Activated CD8-positive, alpha-beta memory T cell treated with anti-CD3 and anti-CD28 coated beads, Interleukin-2, amount 10 ng/mL, durations not matched to agents 7 days and 5 days (primary cell): ENCODE measurements around the gene MEPE. TPM values are rescaled to one million over a fixed set of nuclear protein-coding genes. Genes with fewer than 3 reads are reported as not detected.

Experiments used
- ATAC-seq: fragments of 150-1000 bp; cut with Tn5 transposase; one replicate; pipeline ENCODE4 v1.10.0; 2021; ENCODE audit warnings: moderate library complexity
- CTCF ChIA-PET: fragments of 350-600 bp; sonication (Branson Sonifier 250); formaldehyde crosslinking; loops from one replicate; lab custom pipeline; 2021; ENCODE audit warnings: antibody characterized with exemption; lab: Charles Lee
- DNase-seq: peaks from one replicate; pipeline ENCODE4 v3.0.0-alpha.2; 2020
- H3K27ac Mint-ChIP-seq: one replicate; pipeline ENCODE4 v1.8.0; 2021; ENCODE audit warnings: mild to moderate bottlenecking, mixed read lengths
- H3K27me3 Mint-ChIP-seq: one replicate; pipeline ENCODE4 v1.8.0; 2021; ENCODE audit warnings: mixed read lengths
- H3K36me3 Mint-ChIP-seq: one replicate; pipeline ENCODE4 v1.8.0; 2021; ENCODE audit warnings: mild to moderate bottlenecking, mixed read lengths
- H3K4me1 Mint-ChIP-seq: one replicate; pipeline ENCODE4 v1.8.0; 2021; ENCODE audit warnings: mixed read lengths
- H3K4me3 Mint-ChIP-seq: one replicate; pipeline ENCODE4 v1.8.0; 2021; ENCODE audit warnings: mild to moderate bottlenecking, moderate library complexity, mixed read lengths
- H3K9me3 Mint-ChIP-seq: one replicate; pipeline ENCODE4 v1.8.0; 2022; ENCODE audit warnings: low read depth, mixed read lengths
- total RNA-seq, 2 experiments: library from RNA; stranded (reverse); gene quantifications; one replicate each; pipeline ENCODE4 v1.2.3, GENCODE V29; 2021

MEPE gene, protein sequence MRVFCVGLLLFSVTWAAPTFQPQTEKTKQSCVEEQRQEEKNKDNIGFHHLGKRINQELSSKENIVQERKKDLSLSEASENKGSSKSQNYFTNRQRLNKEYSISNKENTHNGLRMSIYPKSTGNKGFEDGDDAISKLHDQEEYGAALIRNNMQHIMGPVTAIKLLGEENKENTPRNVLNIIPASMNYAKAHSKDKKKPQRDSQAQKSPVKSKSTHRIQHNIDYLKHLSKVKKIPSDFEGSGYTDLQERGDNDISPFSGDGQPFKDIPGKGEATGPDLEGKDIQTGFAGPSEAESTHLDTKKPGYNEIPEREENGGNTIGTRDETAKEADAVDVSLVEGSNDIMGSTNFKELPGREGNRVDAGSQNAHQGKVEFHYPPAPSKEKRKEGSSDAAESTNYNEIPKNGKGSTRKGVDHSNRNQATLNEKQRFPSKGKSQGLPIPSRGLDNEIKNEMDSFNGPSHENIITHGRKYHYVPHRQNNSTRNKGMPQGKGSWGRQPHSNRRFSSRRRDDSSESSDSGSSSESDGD
- total RNA-seq = not detected

- CTCF ChIA-PET = no interaction called here
- H3K4me1 Mint-ChIP-seq = no peaks in the 10 kb centered on the region
- peaks cover 27% of the 10 kb centered on the region for H3K27me3 Mint-ChIP-seq
- H3K27ac Mint-ChIP-seq = no peak within 1 kb of the TSS
- H3K4me3 Mint-ChIP-seq = no peak within 1 kb of the TSS
- ATAC-seq = no peak
- no peak for DNase-seq
- H3K36me3 Mint-ChIP-seq = no peaks in the 10 kb centered on the region
- no peaks in the 10 kb centered on the region for H3K9me3 Mint-ChIP-seq
Measured at GRCh38 chr4:87832669-87833068, at the start of gene MEPE. TSS of gene MEPE (plus strand) at chr4:87832969. CDS start at chr4:87834715, 1,746 bp downstream.

DNA sequence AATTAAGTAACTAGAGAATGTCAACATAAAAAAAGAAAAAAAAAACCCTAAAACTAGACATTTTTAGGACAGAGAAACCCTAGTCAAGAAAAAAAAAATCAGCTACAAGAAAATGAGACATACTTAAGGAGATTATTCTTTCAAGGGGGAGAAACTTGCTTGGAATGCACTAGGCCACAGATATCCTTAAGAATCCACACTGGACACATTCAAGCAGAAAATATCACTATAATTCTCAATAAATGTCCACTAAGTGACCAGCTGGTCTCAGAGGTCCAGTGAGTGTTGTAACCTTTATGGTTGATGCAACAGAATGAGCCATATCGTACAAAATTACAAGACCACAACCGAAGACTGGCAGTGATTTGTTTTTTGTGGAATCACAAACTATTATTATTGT lies 49.0 kb upstream of the MEPE start:
- ATAC-seq = no peak
- H3K36me3 Mint-ChIP-seq = no peaks in the 10 kb centered on the region
- no peaks in the 10 kb centered on the region for H3K4me1 Mint-ChIP-seq
- H3K9me3 Mint-ChIP-seq = no peaks in the 10 kb centered on the region
- no peak for DNase-seq
- H3K4me3 Mint-ChIP-seq = no peak overlapping the region
- peaks cover 3% of the 10 kb centered on the region for H3K27me3 Mint-ChIP-seq
- no peak overlapping the region for H3K27ac Mint-ChIP-seq
- CTCF ChIA-PET = no interaction called here

DNA sequence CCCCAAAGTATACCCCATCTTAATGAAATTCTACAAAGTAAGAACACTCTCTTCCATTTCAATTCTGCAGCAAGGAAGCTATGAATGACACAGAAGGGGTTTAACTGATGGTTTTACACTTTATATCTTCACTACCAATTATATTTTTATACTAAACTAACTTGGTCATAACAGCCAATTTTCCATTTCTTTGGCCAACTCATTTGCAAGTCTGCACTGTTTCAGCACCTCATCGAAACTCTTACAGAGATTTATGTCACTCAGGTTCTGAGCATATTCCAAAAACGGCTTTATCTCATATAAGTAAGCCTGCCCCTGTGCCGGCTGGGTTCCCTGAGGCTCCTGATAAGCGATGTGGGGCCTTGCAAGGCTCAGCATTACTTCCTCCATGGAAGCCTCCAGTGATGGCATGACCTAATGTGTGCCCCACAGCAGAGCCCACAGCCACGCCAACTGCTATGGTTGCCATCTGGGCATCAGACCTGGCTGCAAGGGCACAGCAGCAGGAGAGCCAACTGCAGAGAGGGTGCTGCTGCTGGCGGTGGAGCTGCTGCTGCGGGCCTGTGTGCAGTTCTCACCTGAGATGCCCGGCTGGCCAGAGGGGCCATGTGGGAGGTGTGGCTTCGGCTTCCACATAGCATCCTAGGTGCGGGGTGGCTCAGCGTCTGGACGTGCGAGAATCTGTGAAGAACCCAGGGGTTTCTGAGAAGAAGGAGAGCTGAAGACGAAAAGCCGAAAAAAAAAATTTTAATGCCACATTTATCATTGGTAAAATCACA lies 46.8 kb upstream of the MEPE start:
- CTCF ChIA-PET = no interaction called here

DNA sequence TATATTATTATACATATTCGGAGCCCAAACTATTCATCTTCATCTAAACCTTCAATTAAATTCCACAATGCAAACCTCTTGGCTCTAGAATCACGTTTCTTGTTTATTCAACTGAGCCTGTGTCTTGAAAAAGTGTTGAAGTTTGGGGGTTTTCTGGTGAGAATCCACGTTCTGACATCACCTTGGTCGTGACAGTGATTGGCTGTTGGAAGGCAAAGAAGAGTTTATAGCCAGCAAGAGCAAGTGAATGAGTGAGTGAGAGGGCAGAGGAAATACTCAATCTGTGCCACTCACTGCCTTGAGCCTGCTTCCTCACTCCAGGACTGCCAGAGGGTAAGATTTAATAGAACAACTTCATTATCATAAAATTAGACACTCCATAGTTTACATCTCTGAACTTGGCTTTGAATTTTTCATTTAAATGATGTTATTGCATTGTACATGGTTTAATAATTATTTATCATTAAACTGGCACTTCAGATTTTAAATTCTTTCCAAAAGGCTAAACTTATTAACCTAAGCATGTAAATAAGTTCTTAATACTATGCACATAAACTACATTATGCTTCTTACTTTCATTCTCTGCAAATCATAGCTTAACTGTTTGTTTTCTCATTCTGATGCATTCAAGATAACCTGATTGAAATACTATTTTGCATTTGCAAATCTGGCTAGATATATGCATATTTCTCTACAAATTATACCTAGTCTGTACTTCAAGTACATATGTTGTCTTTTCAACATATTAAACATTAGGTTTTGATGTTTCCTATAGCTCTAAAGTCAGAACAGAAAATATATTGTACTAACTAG lies 33.3 kb upstream of the MEPE start, which contains the start of gene IBSP:
TSS of gene IBSP (plus strand) at position 254 of the 813 bp plus-strand sequence. CDS start 2,808 bp downstream, outside the sequence.
- H3K4me1 Mint-ChIP-seq = no peaks in the 10 kb centered on the region
- H3K36me3 Mint-ChIP-seq = no peaks in the 10 kb centered on the region
- no peaks in the 10 kb centered on the region for H3K27me3 Mint-ChIP-seq
- no peaks in the 10 kb centered on the region for H3K9me3 Mint-ChIP-seq
- H3K27ac Mint-ChIP-seq = no peak within 1 kb of the TSS
- H3K4me3 Mint-ChIP-seq = no peak within 1 kb of the TSS
- DNase-seq (no peak), ATAC-seq (no peak)
- CTCF ChIA-PET = interaction anchor here (0.7 kb wide), 1 partner anchor 19 kb away, joined by 3 read pairs; no protein-coding TSS in a partner anchor

More for the DNA sequence above, 46.8 kb upstream of the MEPE start:
- DNase-seq (no peak), ATAC-seq (no peak)
- Mint-ChIP-seq H3K36me3 (no peaks in the 10 kb centered on the region), H3K9me3 (no peaks in the 10 kb centered on the region), H3K27ac (no peak overlapping the region), H3K27me3 (no peaks in the 10 kb centered on the region), H3K4me3 (no peak overlapping the region), H3K4me1 (no peaks in the 10 kb centered on the region)

- Mint-ChIP-seq H3K4me3 (no peak overlapping the region), H3K36me3 (no peaks in the 10 kb centered on the region), H3K27me3 (peaks cover 6% of the 10 kb centered on the region), H3K27ac (no peak overlapping the region), H3K9me3 (no peaks in the 10 kb centered on the region), H3K4me1 (no peaks in the 10 kb centered on the region)
- CTCF ChIA-PET = no interaction called here
- ATAC-seq (no peak), DNase-seq (no peak)
Measured at GRCh38 chr4:87802858-87803257, 29.9 kb upstream of the MEPE start.

DNA sequence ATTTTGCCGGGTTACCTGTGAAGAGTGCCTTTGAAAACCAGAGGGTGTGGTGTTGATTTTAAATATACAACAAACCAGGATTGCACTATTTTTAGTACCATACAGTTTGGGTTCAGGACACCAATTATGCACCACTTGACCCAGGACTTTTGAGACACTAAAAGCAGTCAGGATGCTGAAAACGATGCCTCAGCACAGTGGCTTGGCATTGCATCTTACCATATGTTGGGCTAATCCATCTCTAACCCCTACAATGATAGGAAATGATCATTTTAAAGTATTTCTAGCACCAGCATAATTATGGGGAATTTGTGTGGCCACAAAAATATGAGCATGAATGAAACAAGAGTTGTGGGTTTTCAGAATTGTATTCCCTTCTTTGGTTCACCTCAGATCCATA lies 29.3 kb upstream of the MEPE start:
- CTCF ChIA-PET = no interaction called here
- Mint-ChIP-seq H3K4me3 (no peak overlapping the region), H3K27me3 (peaks cover 6% of the 10 kb centered on the region), H3K27ac (no peak overlapping the region), H3K36me3 (no peaks in the 10 kb centered on the region), H3K9me3 (no peaks in the 10 kb centered on the region), H3K4me1 (no peaks in the 10 kb centered on the region)
- no peak for ATAC-seq
- DNase-seq = no peak

- Mint-ChIP-seq H3K9me3 (no peaks in the 10 kb centered on the region), H3K4me1 (no peaks in the 10 kb centered on the region), H3K4me3 (no peak overlapping the region), H3K27ac (no peak overlapping the region), H3K27me3 (peaks cover 6% of the 10 kb centered on the region), H3K36me3 (no peaks in the 10 kb centered on the region)
- CTCF ChIA-PET = no interaction called here
- no peak for ATAC-seq
- no peak for DNase-seq
Measured at GRCh38 chr4:87804871-87805270, 27.9 kb upstream of the MEPE start.

GRCh38 chr4:87805971-87806370 lies 26.8 kb upstream of the MEPE start:
- ATAC-seq = no peak
- no peak overlapping the region for H3K27ac Mint-ChIP-seq
- no peaks in the 10 kb centered on the region for H3K9me3 Mint-ChIP-seq
- no peak overlapping the region for H3K4me3 Mint-ChIP-seq
- no peaks in the 10 kb centered on the region for H3K4me1 Mint-ChIP-seq
- H3K27me3 Mint-ChIP-seq = peaks cover 6% of the 10 kb centered on the region
- H3K36me3 Mint-ChIP-seq = no peaks in the 10 kb centered on the region
- CTCF ChIA-PET = no interaction called here
- DNase-seq = no peak

DNA sequence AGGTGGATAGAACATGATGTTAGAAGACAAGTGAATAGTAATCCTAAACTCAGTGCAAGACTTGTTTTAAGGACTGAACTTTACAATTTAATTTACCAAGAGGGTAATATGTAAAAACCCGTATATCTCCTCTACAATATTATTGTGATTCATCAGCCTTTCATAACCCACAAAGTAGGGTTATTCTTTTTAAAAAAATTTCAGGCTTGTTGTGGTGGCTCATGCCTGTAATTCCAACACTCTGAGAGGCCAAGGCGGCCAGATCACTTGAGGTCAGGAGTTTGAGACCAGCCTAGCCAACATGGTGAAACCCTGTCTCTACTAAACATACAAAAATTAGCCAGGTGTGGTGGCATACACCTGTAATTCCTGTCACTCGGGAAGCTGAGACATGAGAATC lies 26.2 kb upstream of the MEPE start:
- H3K27me3 Mint-ChIP-seq = peaks cover 6% of the 10 kb centered on the region
- H3K4me3 Mint-ChIP-seq = no peak overlapping the region
- H3K27ac Mint-ChIP-seq = no peak overlapping the region
- DNase-seq (no peak), ATAC-seq (no peak)
- H3K4me1 Mint-ChIP-seq = no peaks in the 10 kb centered on the region
- CTCF ChIA-PET = no interaction called here
- H3K9me3 Mint-ChIP-seq = no peaks in the 10 kb centered on the region
- H3K36me3 Mint-ChIP-seq = no peaks in the 10 kb centered on the region

DNA sequence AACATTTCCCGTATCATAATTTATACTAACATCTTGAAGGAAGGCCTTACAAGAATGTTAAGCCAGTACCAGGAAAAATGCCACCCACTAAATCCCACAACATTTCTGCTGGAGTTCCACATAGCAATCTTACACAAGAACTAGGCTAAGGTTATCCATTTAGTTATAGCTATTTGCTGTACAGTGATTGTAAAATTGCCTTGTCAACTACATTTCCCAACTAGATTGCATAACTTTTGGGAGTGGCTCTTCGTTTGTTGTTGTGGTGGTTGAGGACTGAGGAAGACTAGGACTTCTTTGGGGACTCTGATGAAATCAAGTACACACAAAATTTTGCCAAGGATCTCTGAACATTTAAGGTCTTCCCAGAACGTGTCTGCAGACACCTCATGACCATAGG lies 25.4 kb upstream of the MEPE start:
- H3K4me1 Mint-ChIP-seq = no peaks in the 10 kb centered on the region
- ATAC-seq = no peak
- CTCF ChIA-PET = no interaction called here

GRCh38 chr4:87811977-87812376 lies 20.8 kb upstream of the MEPE start:
- Mint-ChIP-seq H3K36me3 (no peaks in the 10 kb centered on the region), H3K27ac (no peak overlapping the region), H3K27me3 (peaks cover 8% of the 10 kb centered on the region), H3K4me1 (no peaks in the 10 kb centered on the region), H3K9me3 (no peaks in the 10 kb centered on the region), H3K4me3 (no peak overlapping the region)
- DNase-seq (no peak), ATAC-seq (no peak)
- CTCF ChIA-PET = no interaction called here

More for the DNA sequence above, 25.4 kb upstream of the MEPE start:
- H3K9me3 Mint-ChIP-seq = no peaks in the 10 kb centered on the region
- peaks cover 6% of the 10 kb centered on the region for H3K27me3 Mint-ChIP-seq
- H3K4me3 Mint-ChIP-seq = no peak overlapping the region
- H3K27ac Mint-ChIP-seq = no peak overlapping the region
- H3K36me3 Mint-ChIP-seq = no peaks in the 10 kb centered on the region
- DNase-seq = no peak

DNA sequence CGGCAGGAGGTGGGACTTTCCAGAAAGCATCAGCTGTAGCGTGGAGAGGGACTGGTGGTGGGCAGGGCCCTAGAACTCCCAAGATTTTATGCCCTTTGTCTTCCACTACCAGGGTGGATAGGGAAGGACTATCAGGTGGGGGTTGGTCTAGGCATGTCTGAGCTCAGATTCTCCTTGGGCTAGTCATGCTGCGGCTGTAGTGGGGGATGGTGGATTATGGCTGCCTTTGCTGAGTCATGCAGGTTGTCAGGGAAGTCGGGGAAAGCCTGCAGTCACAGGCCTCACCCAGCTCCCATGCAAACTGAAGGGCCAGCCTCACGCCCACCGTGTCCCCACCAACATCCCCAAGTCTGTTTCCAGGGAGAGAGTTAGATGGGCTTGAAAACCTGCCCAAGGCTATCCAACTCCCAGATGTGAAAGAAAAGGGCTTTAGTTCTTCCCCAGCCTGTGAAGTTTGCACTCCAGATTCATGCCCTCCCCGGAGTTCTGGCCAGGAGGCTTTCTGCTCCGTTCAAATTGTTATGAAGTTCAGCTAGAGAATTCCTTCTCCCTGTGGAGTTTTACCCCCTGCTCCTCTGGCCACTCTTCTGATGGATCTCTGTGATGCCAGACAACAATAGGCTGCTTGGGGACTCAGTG lies 13.4 kb upstream of the MEPE start:
- Mint-ChIP-seq H3K36me3 (no peaks in the 10 kb centered on the region), H3K27ac (no peak overlapping the region)
- CTCF ChIA-PET = no interaction called here

GRCh38 chr4:87823200-87823599 lies 9.6 kb upstream of the MEPE start:
- CTCF ChIA-PET = no interaction called here

More for the DNA sequence above, 13.4 kb upstream of the MEPE start:
- no peak for ATAC-seq
- no peak for DNase-seq
- H3K27me3 Mint-ChIP-seq = peaks cover 15% of the 10 kb centered on the region
- H3K4me3 Mint-ChIP-seq = no peak overlapping the region
- no peaks in the 10 kb centered on the region for H3K9me3 Mint-ChIP-seq
- H3K4me1 Mint-ChIP-seq = no peaks in the 10 kb centered on the region

More at GRCh38 chr4:87823200-87823599, 9.6 kb upstream of the MEPE start:
- no peak overlapping the region for H3K4me3 Mint-ChIP-seq
- no peak overlapping the region for H3K27ac Mint-ChIP-seq
- no peaks in the 10 kb centered on the region for H3K4me1 Mint-ChIP-seq
- no peaks in the 10 kb centered on the region for H3K36me3 Mint-ChIP-seq
- DNase-seq = no peak
- peaks cover 2% of the 10 kb centered on the region for H3K27me3 Mint-ChIP-seq
- no peak for ATAC-seq
- no peaks in the 10 kb centered on the region for H3K9me3 Mint-ChIP-seq
